OCI-LY3 (cell line): Measurements from ENCODE around the gene XKR7.

Experiments
- CTCF ChIP-seq: fragments of 200-600, 300-600 bp; sonication (generic); IDR thresholded peaks from 2 replicates; pipeline ENCODE4 v1.5.1; 2014; ENCODE audit warnings: antibody characterized with exemption, low read length, low read depth
- EZH2phosphoT487 ChIP-seq: fragments of 200-600 bp; shearing (Covaris generic); IDR thresholded peaks from 2 replicates; pipeline ENCODE4 v1.6.1; 2018; ENCODE audit warnings: antibody characterized with exemption, mixed run types, low read depth

- TF ChIP-seq CTCF (no peak), EZH2phosphoT487 (no peak)
These were observed 31.5 kb upstream of the XKR7 start for GRCh38 chr20:31936420-31936819.
